Measurements from ENCODE around the gene C21orf91. TPM values are rescaled to one million over a fixed set of nuclear protein-coding genes. Genes with fewer than 3 reads are reported as not detected.

Gene C21orf91
- total RNA-seq, 4 donors from 2014 or later, result 6.0 to 12.9 (median 7.7) TPM

DNA sequence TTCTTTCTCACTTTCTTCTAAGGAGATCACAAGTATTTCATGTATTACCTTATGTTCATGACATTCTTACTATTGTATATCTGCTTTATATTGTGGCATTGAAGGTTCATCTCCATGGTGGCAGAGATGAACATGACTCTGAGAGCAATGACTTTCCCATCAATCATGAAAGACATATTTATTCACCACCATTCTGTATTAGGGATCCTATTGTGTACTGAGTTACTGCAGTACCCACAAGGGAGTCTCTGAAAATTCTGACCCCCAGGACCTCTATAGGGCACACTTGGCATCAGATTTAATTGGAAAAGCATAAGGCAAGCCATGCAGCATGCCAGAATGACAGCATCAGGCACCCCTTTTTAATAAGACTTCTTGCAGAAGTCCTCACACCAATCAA lies 21.9 kb upstream of the C21orf91 start:
- TF ChIP-seq, protein P1, sequence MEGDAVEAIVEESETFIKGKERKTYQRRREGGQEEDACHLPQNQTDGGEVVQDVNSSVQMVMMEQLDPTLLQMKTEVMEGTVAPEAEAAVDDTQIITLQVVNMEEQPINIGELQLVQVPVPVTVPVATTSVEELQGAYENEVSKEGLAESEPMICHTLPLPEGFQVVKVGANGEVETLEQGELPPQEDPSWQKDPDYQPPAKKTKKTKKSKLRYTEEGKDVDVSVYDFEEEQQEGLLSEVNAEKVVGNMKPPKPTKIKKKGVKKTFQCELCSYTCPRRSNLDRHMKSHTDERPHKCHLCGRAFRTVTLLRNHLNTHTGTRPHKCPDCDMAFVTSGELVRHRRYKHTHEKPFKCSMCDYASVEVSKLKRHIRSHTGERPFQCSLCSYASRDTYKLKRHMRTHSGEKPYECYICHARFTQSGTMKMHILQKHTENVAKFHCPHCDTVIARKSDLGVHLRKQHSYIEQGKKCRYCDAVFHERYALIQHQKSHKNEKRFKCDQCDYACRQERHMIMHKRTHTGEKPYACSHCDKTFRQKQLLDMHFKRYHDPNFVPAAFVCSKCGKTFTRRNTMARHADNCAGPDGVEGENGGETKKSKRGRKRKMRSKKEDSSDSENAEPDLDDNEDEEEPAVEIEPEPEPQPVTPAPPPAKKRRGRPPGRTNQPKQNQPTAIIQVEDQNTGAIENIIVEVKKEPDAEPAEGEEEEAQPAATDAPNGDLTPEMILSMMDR (IDR thresholded peaks at IDR 0.05; ENCODE audit: low read depth), result no peak

DNA sequence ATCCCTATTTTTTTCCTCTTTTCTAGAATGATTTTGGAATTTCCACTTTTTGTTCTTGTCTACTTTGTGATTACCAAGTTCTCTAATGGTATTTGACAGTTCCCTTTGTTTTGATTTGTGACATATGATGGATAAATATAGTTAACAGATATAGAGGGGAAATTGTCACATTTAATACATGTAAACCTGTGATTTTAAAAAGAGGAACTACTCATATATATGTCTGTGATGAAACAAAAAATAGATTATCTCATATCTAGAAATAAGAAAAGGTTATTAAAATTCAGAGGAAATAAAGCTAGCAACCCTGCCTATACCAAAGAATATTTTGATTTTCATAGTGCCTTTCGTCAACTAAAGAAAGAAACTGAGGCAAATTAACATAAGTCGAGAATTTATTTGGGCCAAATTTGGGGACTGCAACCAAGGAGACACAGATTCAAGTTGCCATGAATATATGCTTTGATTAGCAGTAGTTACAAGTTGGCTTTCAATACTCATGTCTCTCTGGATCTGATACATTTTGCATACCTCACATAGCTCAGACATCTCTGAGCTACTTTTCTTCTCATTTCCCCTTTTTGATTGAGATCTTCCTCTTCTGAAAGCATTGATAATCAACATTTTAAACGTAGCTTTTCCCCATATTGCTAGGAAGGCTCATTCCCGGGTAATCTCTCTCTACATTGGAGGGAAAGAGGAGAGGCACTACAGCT lies 15.6 kb upstream of the C21orf91 start:
- TF ChIP-seq, protein P1 (IDR thresholded peaks at IDR 0.05; ENCODE audit: low read depth), result no peak

DNA sequence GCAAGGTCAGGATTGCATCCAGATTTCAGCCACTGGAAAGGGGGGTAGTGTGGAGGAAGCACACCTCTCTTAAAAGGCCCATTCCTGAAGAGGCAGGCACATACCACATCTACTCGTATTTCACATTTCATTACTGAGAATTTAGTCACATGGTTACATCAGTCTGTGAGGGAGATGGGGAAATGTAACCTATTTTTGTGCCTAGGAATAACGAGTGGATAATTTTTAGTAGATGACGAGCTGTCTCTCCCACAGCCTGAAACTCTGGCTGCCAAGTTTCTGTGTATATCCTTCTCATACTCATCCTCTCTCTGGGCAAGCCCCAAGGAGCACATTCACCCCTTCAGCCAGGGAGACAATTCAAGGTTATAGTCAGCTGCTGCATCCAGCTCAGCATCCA lies 10.3 kb upstream of the C21orf91 start:
- TF ChIP-seq, protein P1 (IDR thresholded peaks at IDR 0.05; ENCODE audit: low read depth), result no peak

DNA sequence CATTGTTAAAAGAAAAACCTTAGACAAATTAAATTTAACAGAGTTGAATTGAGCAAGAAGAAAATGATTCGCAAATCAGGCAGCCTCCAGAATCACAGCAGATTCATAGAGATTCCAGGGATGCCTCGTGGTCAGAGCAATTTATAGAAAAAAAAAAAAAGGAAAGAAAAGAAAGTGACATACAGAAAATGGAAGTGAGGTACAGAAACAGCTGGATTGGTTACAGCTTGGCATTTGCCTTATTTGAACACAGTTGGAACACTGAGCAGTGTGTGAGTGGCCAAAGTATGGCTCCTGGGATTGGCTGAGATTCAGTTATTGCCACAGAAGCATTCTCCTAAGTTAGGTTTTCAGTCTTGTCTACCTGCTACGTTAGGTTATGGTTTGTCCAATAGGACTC lies 9.1 kb upstream of the C21orf91 start:
- TF ChIP-seq, protein P1 (IDR thresholded peaks at IDR 0.05; ENCODE audit: low read depth), result no peak

GRCh38 chr21:17823846-17824245 lies 4.7 kb upstream of the C21orf91 start:
- TF ChIP-seq, protein P1 (IDR thresholded peaks at IDR 0.05; ENCODE audit: low read depth), result no peak

- TF ChIP-seq, protein P1 (IDR thresholded peaks at IDR 0.05; ENCODE audit: low read depth), result no peak
Measured at GRCh38 chr21:17821121-17821520, 2.0 kb upstream of the C21orf91 start.

GRCh38 chr21:17819877-17820229 lies 697 bp upstream of the C21orf91 start:
- TF ChIP-seq, protein P1 (IDR thresholded peaks at IDR 0.05; ENCODE audit: low read depth), result no peak
